GM12878 (cell line): ENCODE results near the gene BMP8B. TPM values are rescaled to one million over a fixed set of nuclear protein-coding genes. Genes with fewer than 3 reads are reported as not detected.

Source experiments
- CHD2 ChIP-seq: IDR thresholded peaks from 2 replicates; pipeline ENCODE4 v1.6.1; 2011; ENCODE audit warnings: low read depth, low read length, improper control_type of control experiment, borderline replicate concordance
- CTCF ChIP-seq, 3 experiments: IDR thresholded peaks in 2 of 3; conservative IDR thresholded peaks in 1 of 3; 2 replicates each; pipeline ENCODE4 v1.5.1; 2011; ENCODE audit warnings: low read depth in 3 of 3, low read length in 3 of 3, mild to moderate bottlenecking in 3 of 3, control low read depth in 2 of 3, moderate library complexity in 2 of 3, inconsistent platforms in 1 of 3, mixed read lengths in 1 of 3; ENCODE audit not compliant: control insufficient read depth in 2 of 3, insufficient read depth in 1 of 3; ENCODE audit errors: extremely low read depth in 1 of 3
- DPF2 ChIP-seq: fragments of 450-650 bp; IDR thresholded peaks from 2 replicates; pipeline ENCODE4 v1.6.1; 2017; ENCODE audit warnings: mild to moderate bottlenecking
- EGR1 ChIP-seq, 2 experiments: IDR thresholded peaks; 1 replicate in 1 of 2; 2 replicates in 1 of 2; pipeline ENCODE4 v1.6.1; 2011 to 2012; ENCODE audit warnings: low read depth in 2 of 2, low read length in 2 of 2, borderline replicate concordance in 1 of 2, mild to moderate bottlenecking in 1 of 2, moderate library complexity in 1 of 2
- EP300 ChIP-seq, 2 experiments: fragments of 150-350 bp in 1 of 2; IDR thresholded peaks; 2 replicates each; pipeline ENCODE4 v1.6.1; 2011 to 2012; ENCODE audit warnings: low read depth in 2 of 2, low read length in 2 of 2, borderline replicate concordance in 1 of 2, improper control_type of control experiment in 1 of 2, inconsistent platforms in 1 of 2; ENCODE audit not compliant: control insufficient read depth in 1 of 2
- GATAD2B ChIP-seq: fragments of 450-650 bp; conservative IDR thresholded peaks from 2 replicates; pipeline ENCODE4 v1.6.1; 2017; ENCODE audit warnings: low read depth, mild to moderate bottlenecking, moderate library complexity
- HDGF ChIP-seq: fragments of 450-650 bp; IDR thresholded peaks from 2 replicates; pipeline ENCODE4 v1.6.1; 2016; ENCODE audit warnings: antibody characterized with exemption
- IKZF2 ChIP-seq, 2 experiments: fragments of 450-650 bp; IDR thresholded peaks; 2 replicates each; pipeline ENCODE4 v1.6.1; 2017; ENCODE audit warnings: mild to moderate bottlenecking in 2 of 2, moderate library complexity in 2 of 2
- MAX ChIP-seq: IDR thresholded peaks from 2 replicates; pipeline ENCODE4 v1.6.1; 2012; ENCODE audit warnings: low read depth, low read length, improper control_type of control experiment
- MXI1 ChIP-seq: fragments of 150-350 bp; IDR thresholded peaks from 2 replicates; pipeline ENCODE4 v1.6.1; 2011; ENCODE audit warnings: low read depth, mild to moderate bottlenecking, inconsistent platforms, low read length, improper control_type of control experiment
- NFYB ChIP-seq: IDR thresholded peaks from 2 replicates; pipeline ENCODE4 v1.6.1; 2011; ENCODE audit warnings: low read depth, mild to moderate bottlenecking, low read length, improper control_type of control experiment, moderate library complexity; ENCODE audit not compliant: insufficient read depth
- NR2C2 ChIP-seq: IDR thresholded peaks from 2 replicates; pipeline ENCODE4 v1.6.1; 2011; ENCODE audit warnings: borderline replicate concordance, low read depth; ENCODE audit not compliant: control insufficient read depth, insufficient read length
- RAD21 ChIP-seq: IDR thresholded peaks from 2 replicates; pipeline ENCODE4 v1.6.1; 2011; ENCODE audit warnings: mild to moderate bottlenecking, low read depth, low read length, moderate library complexity; ENCODE audit not compliant: insufficient read depth
- RCOR1 ChIP-seq: conservative IDR thresholded peaks from 2 replicates; pipeline ENCODE4 v1.6.1; 2012; ENCODE audit warnings: low read depth, low read length, improper control_type of control experiment
- RUNX3 ChIP-seq: IDR thresholded peaks from 2 replicates; pipeline ENCODE4 v1.6.1; 2012; ENCODE audit warnings: low read length, inconsistent platforms
- SMAD1 ChIP-seq: fragments of 450-650 bp; IDR thresholded peaks from 2 replicates; pipeline ENCODE4 v1.6.1; 2018; ENCODE audit warnings: mild to moderate bottlenecking, low read depth; ENCODE audit not compliant: partially characterized antibody
- SMARCA5 ChIP-seq: fragments of 450-650 bp; IDR thresholded peaks from 2 replicates; pipeline ENCODE4 v1.6.1; 2017; ENCODE audit warnings: mild to moderate bottlenecking
- STAT3 ChIP-seq: IDR thresholded peaks from 2 replicates; pipeline ENCODE4 v1.6.1; 2011; ENCODE audit warnings: low read depth, low read length, improper control_type of control experiment
- TBL1XR1 ChIP-seq: IDR thresholded peaks from 2 replicates; pipeline ENCODE4 v1.6.1; 2012; ENCODE audit warnings: low read depth, low read length, improper control_type of control experiment
- TCF12 ChIP-seq: IDR thresholded peaks from 2 replicates; pipeline ENCODE4 v1.6.1; 2011; ENCODE audit warnings: low read depth, mild to moderate bottlenecking, low read length
- ZNF687 ChIP-seq: fragments of 450-650 bp; IDR thresholded peaks from 2 replicates; pipeline ENCODE4 v1.6.1; 2017; ENCODE audit warnings: mild to moderate bottlenecking, moderate library complexity
- polyA plus RNA-seq, 11 experiments: library from polyadenylated mRNA; depleted of rRNA in 4 of 11; unstranded in 6 of 11; stranded (reverse) in 5 of 11; fragments of >200 nt; fragmentation: Nextera tagmentation in 4 of 11; fragmentation: Illumina TruSeq in 1 of 11; extraction: Ambion mirVana in 4 of 11; extraction: Trizol in 1 of 11; gene quantifications; 1 replicate in 1 of 11; 2 replicates in 10 of 11; pipeline versions ENCODE4 v1.2.1 to v1.2.3, GENCODE V29; 2011 to 2016; ENCODE audit warnings: inconsistent platforms in 2 of 11, missing spikeins in 2 of 11, low read depth in 1 of 11
- total RNA-seq, 4 experiments: library from RNA; depleted of rRNA in 3 of 4; stranded (reverse); fragments of >200 nt in 3 of 4; fragmentation: Illumina TruSeq in 1 of 4; extraction: Trizol in 1 of 4; gene quantifications; 2 replicates each; pipeline versions ENCODE4 v1.2.1 to v1.2.3, GENCODE V29; 2013 to 2021
- TF ChIP-seq, protein P1 (sequence below): fragments of 450-650 bp; IDR thresholded peaks from 2 replicates; pipeline ENCODE4 v1.6.1; 2016; ENCODE audit warnings: mild to moderate bottlenecking

The BMP8B gene
- total and polyA plus RNA-seq, 10 of the 15 experiments (the other 5 are each of a cell fraction or from before 2014, with no cell fraction given) = 0.09 to 1.2 (median 0.52) TPM

DNA sequence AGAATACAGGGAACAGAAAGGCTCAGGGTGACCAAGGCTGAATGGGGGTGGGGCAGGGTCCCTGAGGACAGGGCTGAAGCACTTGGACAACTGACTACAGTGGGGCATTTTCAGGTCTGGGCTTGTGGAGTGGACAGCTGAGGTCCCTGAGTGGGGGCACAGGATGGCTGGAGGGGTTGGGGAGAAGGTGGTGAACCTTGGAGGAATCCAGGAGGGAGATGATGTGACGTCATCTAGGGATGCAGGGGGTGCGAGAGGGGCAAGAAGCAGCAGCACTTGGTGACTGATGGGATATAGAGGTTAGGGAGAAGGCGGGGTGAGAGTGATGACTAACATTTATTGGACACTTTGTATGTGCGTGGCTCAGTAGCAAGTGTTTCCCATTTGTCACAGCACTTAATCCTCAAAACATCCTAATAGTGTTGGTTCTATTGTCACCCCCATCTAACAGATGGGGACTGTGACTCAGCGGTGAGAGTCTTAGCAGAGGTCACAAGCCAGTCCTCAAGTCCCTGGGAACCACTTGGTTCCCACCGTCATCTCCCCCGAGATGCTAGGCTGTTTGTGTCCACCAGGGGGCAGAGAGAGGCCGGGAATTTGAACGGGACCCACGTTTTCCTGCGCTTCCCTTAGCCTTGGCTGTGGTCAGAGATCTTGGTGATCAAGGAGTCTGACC is 27.9 kb upstream of the BMP8B start (continued):
- TF ChIP-seq ZNF687 (peak; percentile 33; the same call in 1 of the 2 replicates), NFYB (no peak), NR2C2 (no peak), SMAD1 (no peak), IKZF2 (IDR thresholded peaks at IDR 0.05) (peak; percentile 51 to 57; a peak in 3 of 4 replicates), EGR1 (IDR thresholded peaks at IDR 0.05; ENCODE audit: borderline replicate concordance in 1 of 2, low read depth in 2 of 2, low read length in 2 of 2) (no peak), MAX (no peak), RUNX3 (peak; percentile 26; the same call in 1 of the 2 replicates), TBL1XR1 (no peak), GATAD2B (no peak; the same call in 1 of the 2 replicates), CHD2 (no peak), RAD21 (peak; percentile 87), RCOR1 (no peak), TCF12 (0 out of 2 replicates have a peak, but pooled peaks have one; percentile 51), CTCF (IDR thresholded peaks at IDR 0.05 in 2 of 3, conservative IDR thresholded peaks at IDR 0.05 in 1 of 3; ENCODE audit: control insufficient read depth in 2 of 3, extremely low read depth in 1 of 3, insufficient read depth in 1 of 3, low read depth in 3 of 3, low read length in 3 of 3) (peak; percentile 79 to 88 (median 80)), MXI1 (no peak), EP300 (IDR thresholded peaks at IDR 0.05; ENCODE audit: borderline replicate concordance in 1 of 2, control insufficient read depth in 1 of 2, low read depth in 2 of 2, low read length in 2 of 2) (0 out of 4 replicates have a peak, but pooled peaks of 1 of the 2 experiments have one; percentile 32), STAT3 (no peak), SMARCA5 (peak; percentile 65; the same call in 1 of the 2 replicates), HDGF (peak; percentile 74; the same call in 1 of the 2 replicates), DPF2 (0 out of 2 replicates have a peak, but pooled peaks have one; percentile 20)
- TF ChIP-seq, protein P1, sequence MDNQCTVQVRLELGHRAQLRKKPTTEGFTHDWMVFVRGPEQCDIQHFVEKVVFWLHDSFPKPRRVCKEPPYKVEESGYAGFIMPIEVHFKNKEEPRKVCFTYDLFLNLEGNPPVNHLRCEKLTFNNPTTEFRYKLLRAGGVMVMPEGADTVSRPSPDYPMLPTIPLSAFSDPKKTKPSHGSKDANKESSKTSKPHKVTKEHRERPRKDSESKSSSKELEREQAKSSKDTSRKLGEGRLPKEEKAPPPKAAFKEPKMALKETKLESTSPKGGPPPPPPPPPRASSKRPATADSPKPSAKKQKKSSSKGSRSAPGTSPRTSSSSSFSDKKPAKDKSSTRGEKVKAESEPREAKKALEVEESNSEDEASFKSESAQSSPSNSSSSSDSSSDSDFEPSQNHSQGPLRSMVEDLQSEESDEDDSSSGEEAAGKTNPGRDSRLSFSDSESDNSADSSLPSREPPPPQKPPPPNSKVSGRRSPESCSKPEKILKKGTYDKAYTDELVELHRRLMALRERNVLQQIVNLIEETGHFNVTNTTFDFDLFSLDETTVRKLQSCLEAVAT = no peak
